ENCODE results near the gene CNTNAP5. TPM values are rescaled to one million over a fixed set of nuclear protein-coding genes. Genes with fewer than 3 reads are reported as not detected.

Gene CNTNAP5
- total RNA-seq, 1 donor from 2014 or later, result not detected

DNA sequence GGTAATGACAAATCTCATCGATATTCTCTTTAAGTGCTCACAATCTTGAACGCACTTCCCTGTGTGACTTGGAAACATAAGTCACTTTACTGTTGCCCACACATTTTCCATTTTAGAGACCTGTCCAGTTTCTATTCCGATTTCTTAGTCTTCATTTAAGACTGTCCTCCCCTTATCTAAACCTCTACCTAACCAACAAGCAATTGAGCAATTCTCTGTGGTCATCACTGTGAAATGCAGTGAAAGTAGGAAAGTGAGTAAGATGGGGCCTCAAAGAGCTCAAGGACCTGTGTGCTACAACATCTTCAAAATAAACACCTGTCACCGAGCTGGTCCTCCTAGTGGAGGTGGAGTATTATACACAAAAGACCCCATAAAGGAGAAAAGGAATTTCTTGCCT, 184.4 kb downstream of the CNTNAP5 start:
- Histone ChIP-seq H3K4me1 (no peaks in the 10 kb centered on the region), H3K27ac (replicated peaks) (no peak overlapping the region), H3K27me3 (ENCODE audit: low read depth) (no peaks in the 10 kb centered on the region), H3K4me3 (no peak overlapping the region), H3K9me3 (replicated peaks) (no peaks in the 10 kb centered on the region), H3K36me3 (no peaks in the 10 kb centered on the region)
- TF ChIP-seq, protein P1, sequence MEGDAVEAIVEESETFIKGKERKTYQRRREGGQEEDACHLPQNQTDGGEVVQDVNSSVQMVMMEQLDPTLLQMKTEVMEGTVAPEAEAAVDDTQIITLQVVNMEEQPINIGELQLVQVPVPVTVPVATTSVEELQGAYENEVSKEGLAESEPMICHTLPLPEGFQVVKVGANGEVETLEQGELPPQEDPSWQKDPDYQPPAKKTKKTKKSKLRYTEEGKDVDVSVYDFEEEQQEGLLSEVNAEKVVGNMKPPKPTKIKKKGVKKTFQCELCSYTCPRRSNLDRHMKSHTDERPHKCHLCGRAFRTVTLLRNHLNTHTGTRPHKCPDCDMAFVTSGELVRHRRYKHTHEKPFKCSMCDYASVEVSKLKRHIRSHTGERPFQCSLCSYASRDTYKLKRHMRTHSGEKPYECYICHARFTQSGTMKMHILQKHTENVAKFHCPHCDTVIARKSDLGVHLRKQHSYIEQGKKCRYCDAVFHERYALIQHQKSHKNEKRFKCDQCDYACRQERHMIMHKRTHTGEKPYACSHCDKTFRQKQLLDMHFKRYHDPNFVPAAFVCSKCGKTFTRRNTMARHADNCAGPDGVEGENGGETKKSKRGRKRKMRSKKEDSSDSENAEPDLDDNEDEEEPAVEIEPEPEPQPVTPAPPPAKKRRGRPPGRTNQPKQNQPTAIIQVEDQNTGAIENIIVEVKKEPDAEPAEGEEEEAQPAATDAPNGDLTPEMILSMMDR (IDR thresholded peaks at IDR 0.05; ENCODE audit: borderline replicate concordance), result no peak
- intact Hi-C loops (cut with micrococcal nuclease), result no loop called here
- no peak for DNase-seq

DNA sequence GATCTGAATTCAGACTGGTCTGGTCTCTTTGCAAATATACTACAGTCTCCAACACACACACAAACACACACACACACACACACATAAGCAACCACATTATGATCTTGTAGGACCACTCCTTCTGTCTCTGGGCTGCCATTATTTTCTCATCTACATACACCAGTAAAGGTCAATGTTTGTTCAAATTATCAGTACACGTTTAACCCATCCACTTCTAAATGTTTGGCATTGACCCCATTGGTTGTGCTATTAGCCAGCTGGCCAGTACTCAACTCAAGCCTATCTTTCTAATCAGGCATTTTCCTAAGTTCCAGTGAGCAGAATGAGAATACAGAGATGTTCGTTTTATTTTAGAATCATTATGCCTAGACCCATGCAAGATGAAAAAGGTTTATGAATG, 186.4 kb downstream of the CNTNAP5 start:
- TF ChIP-seq, protein P1 (IDR thresholded peaks at IDR 0.05; ENCODE audit: borderline replicate concordance), result no peak

DNA sequence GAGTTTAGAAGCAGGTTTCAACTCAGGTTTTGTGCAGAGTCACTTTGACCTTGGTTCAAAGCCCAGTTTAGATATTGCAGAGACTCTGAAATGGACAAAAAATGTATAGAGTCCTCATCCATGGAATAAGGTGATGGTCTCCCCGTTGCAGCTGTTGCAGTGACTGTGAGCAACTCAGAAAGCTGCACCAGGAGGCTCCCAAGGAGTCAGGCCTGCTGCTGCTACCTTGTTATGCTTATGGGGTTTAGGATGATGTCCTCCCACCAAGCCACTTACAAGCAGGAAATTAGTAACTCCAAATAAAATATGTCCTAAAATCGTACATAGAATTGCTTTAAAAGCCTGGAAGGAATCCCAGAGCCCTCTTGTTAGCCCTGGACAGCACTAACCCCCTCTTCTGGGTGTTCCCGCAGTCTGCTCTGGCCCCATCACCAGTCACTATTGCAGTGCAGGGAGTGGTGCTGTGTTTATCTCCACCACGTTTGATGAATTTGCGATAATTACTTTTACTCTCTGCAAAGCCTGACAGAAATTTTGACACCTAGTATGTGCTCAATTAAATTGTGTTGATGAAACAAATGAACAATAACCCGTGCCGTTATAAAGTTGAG, 189.0 kb downstream of the CNTNAP5 start:
- DNase-seq, result no peak
- intact Hi-C loops (cut with micrococcal nuclease), result no loop called here
- H3K9me3 ChIP-seq (replicated peaks), result no peaks in the 10 kb centered on the region
- H3K4me1 ChIP-seq, result no peaks in the 10 kb centered on the region
- H3K27ac ChIP-seq (replicated peaks), result no peak overlapping the region
- TF ChIP-seq, protein P1 (IDR thresholded peaks at IDR 0.05; ENCODE audit: borderline replicate concordance), result no peak
- no peak overlapping the region for H3K4me3 ChIP-seq
- no peaks in the 10 kb centered on the region for H3K36me3 ChIP-seq
- peaks cover 5% of the 10 kb centered on the region for H3K27me3 ChIP-seq (ENCODE audit: low read depth)

More for the DNA sequence above, 186.4 kb downstream of the CNTNAP5 start:
- intact Hi-C loops (cut with micrococcal nuclease), result no loop called here
- DNase-seq, result no peak
- no peaks in the 10 kb centered on the region for H3K9me3 ChIP-seq (replicated peaks)
- H3K27me3 ChIP-seq (ENCODE audit: low read depth), result no peaks in the 10 kb centered on the region
- H3K27ac ChIP-seq (replicated peaks), result no peak overlapping the region
- H3K36me3 ChIP-seq, result no peaks in the 10 kb centered on the region
- H3K4me1 ChIP-seq, result no peaks in the 10 kb centered on the region
- H3K4me3 ChIP-seq, result no peak overlapping the region

DNA sequence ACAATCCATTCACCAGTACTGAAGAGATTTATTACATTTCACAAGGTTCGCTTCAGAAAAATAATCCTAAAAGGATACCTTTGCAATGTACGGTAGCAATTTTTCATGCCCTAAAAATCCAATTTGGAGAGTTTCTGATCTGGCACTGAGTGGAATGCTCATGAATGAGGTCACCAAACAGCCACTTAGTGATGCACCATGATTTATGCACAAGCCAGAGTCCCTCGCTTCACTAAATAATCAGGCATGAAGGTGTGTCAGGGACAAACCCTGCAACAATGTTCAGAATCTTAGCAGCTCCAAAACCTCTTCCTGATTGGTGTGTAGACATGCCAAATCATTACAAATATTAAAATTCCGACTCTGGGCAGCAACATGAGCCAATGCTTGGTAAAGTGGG, 221.1 kb downstream of the CNTNAP5 start:
- Histone ChIP-seq H3K4me1 (no peaks in the 10 kb centered on the region), H3K4me3 (no peak overlapping the region), H3K27me3 (ENCODE audit: low read depth) (no peaks in the 10 kb centered on the region), H3K9me3 (replicated peaks) (no peaks in the 10 kb centered on the region), H3K36me3 (no peaks in the 10 kb centered on the region), H3K27ac (replicated peaks) (no peak overlapping the region)
- intact Hi-C loops (cut with micrococcal nuclease), result no loop called here
- TF ChIP-seq, protein P1 (IDR thresholded peaks at IDR 0.05; ENCODE audit: borderline replicate concordance), result no peak
- no peak for DNase-seq

DNA sequence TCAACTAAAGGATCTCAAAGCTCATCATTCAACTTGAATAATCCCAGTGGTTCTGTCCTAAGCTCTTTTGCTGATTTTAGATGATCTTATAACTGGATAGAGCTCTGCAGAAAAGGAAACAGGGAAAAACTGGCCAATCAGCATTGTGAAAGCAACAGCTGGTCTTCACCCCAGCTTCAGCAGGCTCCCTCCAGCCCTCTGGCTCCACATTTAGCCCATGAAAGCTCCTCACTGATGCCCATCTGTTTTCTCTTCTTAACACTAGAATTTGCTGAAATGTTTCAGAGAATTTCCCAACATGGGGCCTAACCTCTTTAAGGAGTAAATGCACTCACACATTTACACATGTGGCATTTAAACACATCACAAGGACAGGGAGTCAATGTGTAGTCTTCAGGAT, 223.3 kb downstream of the CNTNAP5 start:
- DNase-seq, result no peak
- TF ChIP-seq, protein P1 (IDR thresholded peaks at IDR 0.05; ENCODE audit: borderline replicate concordance), result no peak
- Histone ChIP-seq H3K27ac (replicated peaks) (no peak overlapping the region), H3K4me1 (no peaks in the 10 kb centered on the region), H3K4me3 (no peak overlapping the region), H3K27me3 (ENCODE audit: low read depth) (no peaks in the 10 kb centered on the region), H3K36me3 (no peaks in the 10 kb centered on the region), H3K9me3 (replicated peaks) (no peaks in the 10 kb centered on the region)
- intact Hi-C loops (cut with micrococcal nuclease), result no loop called here
